Middle frontal gyrus (tissue), 1 donor: Measurements from ENCODE around the gene CCDC116.

Experiments used
- DNase-seq: peaks from one replicate; pipeline ENCODE4 v3.0.0-alpha.2; 2015; ENCODE audit warnings: low spot score; ENCODE audit errors: extremely low spot score

Gene CCDC116

GRCh38 chr22:21681566-21682370 lies 49.2 kb downstream of the CCDC116 start:
- DNase-seq, result no peak

GRCh38 chr22:21682385-21683175 lies 50.0 kb downstream of the CCDC116 start:
- DNase-seq, result no peak

- no peak for DNase-seq
These were observed 50.8 kb downstream of the CCDC116 start for GRCh38 chr22:21683401-21683811.

GRCh38 chr22:21684492-21685163 lies 52.1 kb downstream of the CCDC116 start:
- DNase-seq, result no peak

- DNase-seq, result no peak
These were observed 52.6 kb downstream of the CCDC116 start for GRCh38 chr22:21685164-21685513.

GRCh38 chr22:21686193-21686608 lies 53.6 kb downstream of the CCDC116 start:
- no peak for DNase-seq
